Measurements from ENCODE around the gene COLEC12. TPM values are rescaled to one million over a fixed set of nuclear protein-coding genes. Genes with fewer than 3 reads are reported as not detected.
A peak's percentile ranks its signal among the peaks of the same experiment; 100 is the strongest.

Gene COLEC12
- total RNA-seq, 1 donor from 2014 or later: 0.68 TPM

- no peak for ATAC-seq
Measured at GRCh38 chr18:269480-270095, 230.9 kb downstream of the COLEC12 start.

- ATAC-seq: peak; percentile 98
Measured at GRCh38 chr18:267688-268552, 232.6 kb downstream of the COLEC12 start, which contains the start of gene THOC1. Gene THOC1, minus strand, starts transcription at chr18:268047. Its CDS starts 28 bp downstream, at chr18:268019.

DNA sequence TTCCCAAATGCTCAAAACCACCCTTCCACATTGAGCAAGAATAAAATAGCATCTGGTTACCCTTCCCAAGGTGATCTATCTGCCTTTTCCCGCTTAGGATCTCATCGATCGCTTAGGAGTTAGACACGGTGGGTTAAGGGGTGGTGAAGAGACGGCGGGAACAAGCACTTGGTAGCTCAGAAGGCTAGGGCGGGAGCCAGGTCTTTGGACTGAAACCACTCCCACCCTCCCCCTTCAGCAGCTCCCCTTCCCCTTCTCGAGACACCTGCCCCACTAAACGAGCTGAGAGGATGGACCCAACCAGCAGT, 233.2 kb downstream of the COLEC12 start:
- peak; percentile 43 for ATAC-seq

Other genes starting within 250 kb of the COLEC12 start
- 21.5 TPM for gene THOC1, start 232.7 kb downstream of the COLEC12 start, total RNA-seq
- gene CETN1, start 79.7 kb upstream of the COLEC12 start, total RNA-seq: not detected
- gene CLUL1, start 96.3 kb upstream of the COLEC12 start, total RNA-seq: 0.28 TPM
- gene TYMS, start 157.0 kb upstream of the COLEC12 start, total RNA-seq: 28.4 TPM
- 50.3 TPM for gene ENOSF1, start 211.9 kb upstream of the COLEC12 start, total RNA-seq

All from esophagus mucosa (tissue), 1 donor.